ENCODE results near the gene RIPOR3.

DNA sequence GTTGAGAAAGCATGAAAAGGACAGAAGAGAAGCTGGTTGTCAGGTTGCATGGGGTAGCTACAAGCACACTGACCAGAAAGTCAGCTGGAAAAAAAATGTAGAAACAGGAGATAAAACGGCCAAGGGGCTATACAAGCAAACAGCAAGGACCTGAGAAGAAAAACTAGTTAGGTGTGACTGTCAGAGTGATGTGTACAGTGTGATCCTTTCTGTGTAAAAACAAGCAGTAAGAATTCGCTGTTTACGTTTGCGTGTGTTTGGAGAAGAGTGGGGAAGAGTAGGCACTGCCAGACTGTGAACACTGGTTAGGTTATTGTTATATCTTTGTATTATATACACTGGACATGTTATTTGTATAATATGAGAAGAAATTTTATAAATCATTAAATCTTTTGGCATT, 153.1 kb downstream of the RIPOR3 start:
- TF ChIP-seq, protein P1, sequence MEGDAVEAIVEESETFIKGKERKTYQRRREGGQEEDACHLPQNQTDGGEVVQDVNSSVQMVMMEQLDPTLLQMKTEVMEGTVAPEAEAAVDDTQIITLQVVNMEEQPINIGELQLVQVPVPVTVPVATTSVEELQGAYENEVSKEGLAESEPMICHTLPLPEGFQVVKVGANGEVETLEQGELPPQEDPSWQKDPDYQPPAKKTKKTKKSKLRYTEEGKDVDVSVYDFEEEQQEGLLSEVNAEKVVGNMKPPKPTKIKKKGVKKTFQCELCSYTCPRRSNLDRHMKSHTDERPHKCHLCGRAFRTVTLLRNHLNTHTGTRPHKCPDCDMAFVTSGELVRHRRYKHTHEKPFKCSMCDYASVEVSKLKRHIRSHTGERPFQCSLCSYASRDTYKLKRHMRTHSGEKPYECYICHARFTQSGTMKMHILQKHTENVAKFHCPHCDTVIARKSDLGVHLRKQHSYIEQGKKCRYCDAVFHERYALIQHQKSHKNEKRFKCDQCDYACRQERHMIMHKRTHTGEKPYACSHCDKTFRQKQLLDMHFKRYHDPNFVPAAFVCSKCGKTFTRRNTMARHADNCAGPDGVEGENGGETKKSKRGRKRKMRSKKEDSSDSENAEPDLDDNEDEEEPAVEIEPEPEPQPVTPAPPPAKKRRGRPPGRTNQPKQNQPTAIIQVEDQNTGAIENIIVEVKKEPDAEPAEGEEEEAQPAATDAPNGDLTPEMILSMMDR (IDR thresholded peaks at IDR 0.05; ENCODE audit: low read depth, low read length), result no peak
- no peak for TF ChIP-seq EZH2phosphoT487 (IDR thresholded peaks at IDR 0.05; ENCODE audit: low read depth)

All from OCI-LY3 (cell line).